Breast epithelium (tissue), 4 donors: ENCODE measurements around the gene CNTN1. TPM values are rescaled to one million over a fixed set of nuclear protein-coding genes. Genes with fewer than 3 reads are reported as not detected.

Experiments used
- DNase-seq, 2 donors: peaks; one replicate each; pipeline ENCODE4 v3.0.0-alpha.2; 2019; ENCODE audit warnings: low spot score in 2 of 2
- H3K27ac ChIP-seq, 2 donors: fragments of 200-600 bp; sonication (generic) in 1 of 2; one replicate each; pipeline ENCODE4 v1.5.1; 2016 to 2019; ENCODE audit warnings: mild to moderate bottlenecking in 1 of 2
- H3K27me3 ChIP-seq, 2 donors: fragments of 200-600 bp; sonication (generic) in 1 of 2; one replicate each; pipeline versions ENCODE4 v1.5.1 to v1.6.0; 2017 to 2019; ENCODE audit warnings: control low read depth in 1 of 2, mild to moderate bottlenecking in 1 of 2
- H3K36me3 ChIP-seq: fragments of 200-600 bp; one replicate; pipeline ENCODE4 v1.5.1; 2019
- H3K4me1 ChIP-seq, 2 donors: fragments of 200-600 bp; sonication (generic); one replicate each; pipeline ENCODE4 v1.5.1; 2016 to 2019; ENCODE audit warnings: control low read depth in 1 of 2
- H3K4me3 ChIP-seq, 3 donors: fragments of 200-600 bp; sonication (generic); 1 replicate in 2 of 3; 2 replicates in 1 of 3; pipeline ENCODE4 v1.5.1; 2016 to 2019; ENCODE audit warnings: mild to moderate bottlenecking in 3 of 3, moderate library complexity in 2 of 3
- H3K9me3 ChIP-seq, 2 donors: fragments of 200-600 bp; sonication (generic) in 1 of 2; one replicate each; pipeline ENCODE4 v1.5.1; 2016 to 2019; ENCODE audit warnings: control low read depth in 1 of 2
- POLR2A ChIP-seq: fragments of 450-650 bp; IDR thresholded peaks from one replicate; pipeline ENCODE4 v1.6.1; 2016; ENCODE audit warnings: antibody characterized with exemption, mild to moderate bottlenecking, moderate library complexity
- POLR2AphosphoS5 ChIP-seq, 3 donors: sonication (generic); formaldehyde crosslinking; IDR thresholded peaks; one replicate each; pipeline ENCODE4 v1.6.1; 2017; ENCODE audit warnings: antibody characterized with exemption in 3 of 3
- intact Hi-C: fragments of 100-400 bp; cut with DNase I; formaldehyde crosslinking; loops from one replicate; pipeline ENCODE4 v1.15.1; 2023; ENCODE audit warnings: low total_unique reads
- total RNA-seq, 3 donors: library from RNA; depleted of rRNA; stranded (reverse); fragments of >200 nt; gene quantifications; one replicate each; pipeline ENCODE4 v1.1.0, GENCODE V29; 2016
- TF ChIP-seq, protein P1 (sequence below), 3 donors: fragments of 450-650 bp; IDR thresholded peaks; one replicate each; pipeline ENCODE4 v1.5.1; 2016 to 2017; ENCODE audit warnings: antibody characterized with exemption in 3 of 3, mild to moderate bottlenecking in 3 of 3, moderate library complexity in 3 of 3

CNTN1 gene
- total RNA-seq, 3 donors from 2014 or later = 1.1 to 16.4 (median 7.2) TPM

- Histone ChIP-seq H3K4me1 (no peaks in the 10 kb centered on the region), H3K27ac (no peak overlapping the region), H3K9me3 (no peaks in the 10 kb centered on the region), H3K36me3 (no peaks in the 10 kb centered on the region), H3K27me3 (no peaks in the 10 kb centered on the region), H3K4me3 (no peak overlapping the region)
- intact Hi-C loops = no loop called here
- no peak for TF ChIP-seq POLR2AphosphoS5 (IDR thresholded peaks at IDR 0.05)
- no peak for TF ChIP-seq POLR2A
- TF ChIP-seq, protein P1, sequence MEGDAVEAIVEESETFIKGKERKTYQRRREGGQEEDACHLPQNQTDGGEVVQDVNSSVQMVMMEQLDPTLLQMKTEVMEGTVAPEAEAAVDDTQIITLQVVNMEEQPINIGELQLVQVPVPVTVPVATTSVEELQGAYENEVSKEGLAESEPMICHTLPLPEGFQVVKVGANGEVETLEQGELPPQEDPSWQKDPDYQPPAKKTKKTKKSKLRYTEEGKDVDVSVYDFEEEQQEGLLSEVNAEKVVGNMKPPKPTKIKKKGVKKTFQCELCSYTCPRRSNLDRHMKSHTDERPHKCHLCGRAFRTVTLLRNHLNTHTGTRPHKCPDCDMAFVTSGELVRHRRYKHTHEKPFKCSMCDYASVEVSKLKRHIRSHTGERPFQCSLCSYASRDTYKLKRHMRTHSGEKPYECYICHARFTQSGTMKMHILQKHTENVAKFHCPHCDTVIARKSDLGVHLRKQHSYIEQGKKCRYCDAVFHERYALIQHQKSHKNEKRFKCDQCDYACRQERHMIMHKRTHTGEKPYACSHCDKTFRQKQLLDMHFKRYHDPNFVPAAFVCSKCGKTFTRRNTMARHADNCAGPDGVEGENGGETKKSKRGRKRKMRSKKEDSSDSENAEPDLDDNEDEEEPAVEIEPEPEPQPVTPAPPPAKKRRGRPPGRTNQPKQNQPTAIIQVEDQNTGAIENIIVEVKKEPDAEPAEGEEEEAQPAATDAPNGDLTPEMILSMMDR (IDR thresholded peaks at IDR 0.05) = no peak
- DNase-seq = no peak
Measured at GRCh38 chr12:40892528-40892927, 200.3 kb downstream of the CNTN1 start.

DNA sequence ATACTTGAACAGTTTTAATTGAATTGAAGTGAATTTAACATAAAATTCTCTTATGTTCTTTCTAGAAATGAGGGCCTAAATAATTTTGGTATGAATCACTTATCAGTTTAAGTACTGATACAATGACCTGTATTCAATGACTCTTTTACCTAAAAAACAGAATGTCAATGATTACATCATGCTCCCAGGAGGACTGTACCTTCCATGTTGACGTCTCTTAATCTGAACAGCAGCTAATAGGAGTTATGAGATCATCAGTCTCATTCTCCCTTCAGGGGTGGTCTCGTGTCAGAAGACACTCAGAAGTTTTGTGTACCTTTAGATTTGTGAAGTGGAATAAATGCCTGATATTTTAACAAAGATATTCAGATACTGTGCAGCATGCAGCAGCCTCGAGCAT is 206.3 kb downstream of the CNTN1 start:
- Histone ChIP-seq H3K9me3 (no peaks in the 10 kb centered on the region), H3K27me3 (no peaks in the 10 kb centered on the region), H3K36me3 (no peaks in the 10 kb centered on the region), H3K27ac (no peak overlapping the region), H3K4me1 (no peaks in the 10 kb centered on the region), H3K4me3 (no peak overlapping the region)
- intact Hi-C loops = no loop called here
- DNase-seq = no peak
- TF ChIP-seq POLR2A (no peak), POLR2AphosphoS5 (IDR thresholded peaks at IDR 0.05) (no peak)
- TF ChIP-seq, protein P1 (IDR thresholded peaks at IDR 0.05) = no peak

DNA sequence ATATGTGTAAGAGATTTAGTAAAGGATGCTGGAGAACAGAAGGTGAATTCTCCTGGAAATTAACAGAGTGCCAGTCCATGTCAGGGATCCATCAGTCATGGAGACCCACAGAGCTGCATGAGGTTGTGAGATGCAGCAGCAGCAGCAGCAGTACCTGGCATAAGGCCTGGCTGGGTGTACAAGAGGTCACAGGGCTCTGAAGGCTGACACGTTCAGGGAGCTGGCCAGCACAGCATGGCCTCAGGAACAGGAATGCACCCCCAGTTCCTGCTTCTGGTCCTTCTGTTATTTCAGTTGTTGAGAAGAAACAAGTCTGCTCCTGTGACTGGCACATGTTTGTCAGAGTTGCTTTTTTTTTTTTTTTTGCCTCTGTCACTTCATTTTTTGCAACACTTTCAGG is 210.8 kb downstream of the CNTN1 start:
- Histone ChIP-seq H3K9me3 (no peaks in the 10 kb centered on the region), H3K27me3 (no peaks in the 10 kb centered on the region), H3K4me3 (no peak overlapping the region), H3K27ac (no peak overlapping the region), H3K4me1 (no peaks in the 10 kb centered on the region), H3K36me3 (no peaks in the 10 kb centered on the region)
- intact Hi-C loops = no loop called here
- TF ChIP-seq, protein P1 (IDR thresholded peaks at IDR 0.05) = no peak
- TF ChIP-seq POLR2AphosphoS5 (IDR thresholded peaks at IDR 0.05) = no peak
- TF ChIP-seq POLR2A = no peak
- no peak for DNase-seq

GRCh38 chr12:40907115-40907527 is 214.9 kb downstream of the CNTN1 start:
- Histone ChIP-seq H3K4me1 (no peaks in the 10 kb centered on the region), H3K36me3 (no peaks in the 10 kb centered on the region), H3K27ac (no peak overlapping the region), H3K9me3 (no peaks in the 10 kb centered on the region), H3K27me3 (no peaks in the 10 kb centered on the region), H3K4me3 (no peak overlapping the region)
- no peak for TF ChIP-seq POLR2A
- TF ChIP-seq, protein P1 (IDR thresholded peaks at IDR 0.05) = no peak
- TF ChIP-seq POLR2AphosphoS5 (IDR thresholded peaks at IDR 0.05) = no peak
- no peak for DNase-seq
- intact Hi-C loops = no loop called here

GRCh38 chr12:40911676-40912075 is 219.4 kb downstream of the CNTN1 start:
- Histone ChIP-seq H3K4me3 (no peak overlapping the region), H3K36me3 (no peaks in the 10 kb centered on the region), H3K9me3 (no peaks in the 10 kb centered on the region), H3K27me3 (no peaks in the 10 kb centered on the region), H3K27ac (no peak overlapping the region), H3K4me1 (no peaks in the 10 kb centered on the region)
- intact Hi-C loops = no loop called here
- no peak for DNase-seq
- TF ChIP-seq, protein P1 (IDR thresholded peaks at IDR 0.05) = no peak
